ENCODE measurements around the gene WDR46. TPM values are rescaled to one million over a fixed set of nuclear protein-coding genes. Genes with fewer than 3 reads are reported as not detected.
"Not testable (repeated sequence)": the region's sequence is repeated elsewhere in the genome, so short reads cannot be mapped to it uniquely, and the experiment has no call there.

Gene WDR46
- total RNA-seq, 2 experiments from 2014 or later = 53.4 to 54.8 TPM

- Mint-ChIP-seq H3K4me3 (no peak overlapping the region), H3K4me1 (peaks cover 42% of the 10 kb centered on the region), H3K27ac (no peak overlapping the region), H3K9me3 (no peaks in the 10 kb centered on the region), H3K36me3 (ENCODE audit: low read depth) (peaks cover 32% of the 10 kb centered on the region), H3K27me3 (no peaks in the 10 kb centered on the region)
- DNase-seq = no peak
- ChIA-PET POLR2A (no interaction called here), CTCF (interaction anchor here (1.4 to 1.5 kb wide), 2 partner anchors 16 to 27 kb away, joined by 5 read pairs; partner anchors contain the start of gene B3GALT4)
These were observed 4.1 kb upstream of the WDR46 start for GRCh38 chr6:33292996-33293682.

DNA sequence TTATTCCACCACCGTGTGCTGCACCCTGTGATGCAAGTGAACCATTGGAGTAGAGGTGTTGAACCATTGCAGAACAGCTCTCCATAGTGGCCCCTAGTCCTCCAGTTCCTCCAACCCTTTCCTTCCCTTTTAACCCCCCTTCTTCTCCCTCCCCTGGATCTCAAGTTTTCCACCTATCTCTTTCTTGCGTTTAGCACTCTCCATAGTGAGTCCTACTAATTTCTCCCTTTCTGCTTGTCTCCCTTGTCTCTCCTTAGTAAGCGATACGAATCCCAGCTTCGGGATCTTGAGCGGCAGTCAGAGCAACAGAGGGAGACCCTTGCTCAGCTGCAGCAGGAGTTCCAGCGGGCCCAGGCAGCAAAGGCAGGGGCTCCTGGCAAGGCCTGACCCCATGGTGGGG lies 1.4 kb upstream of the WDR46 start:
- H3K27me3 Mint-ChIP-seq = no peaks in the 10 kb centered on the region
- POLR2A ChIA-PET = no interaction called here
- H3K36me3 Mint-ChIP-seq (ENCODE audit: low read depth) = peaks cover 38% of the 10 kb centered on the region
- peak overlapping the region; percentile 82 for H3K27ac Mint-ChIP-seq
- CTCF ChIA-PET = interaction anchor here (1.0 to 2.2 kb wide), 3 partner anchors 9 to 54 kb away, joined by 3 to 12 read pairs (median 7); partner anchors contain the start of genes B3GALT4 and RGL2
- H3K9me3 Mint-ChIP-seq = no peaks in the 10 kb centered on the region
- peaks cover 43% of the 10 kb centered on the region for H3K4me1 Mint-ChIP-seq
- H3K4me3 Mint-ChIP-seq = peak overlapping the region; percentile 96
- no peak for DNase-seq

DNA sequence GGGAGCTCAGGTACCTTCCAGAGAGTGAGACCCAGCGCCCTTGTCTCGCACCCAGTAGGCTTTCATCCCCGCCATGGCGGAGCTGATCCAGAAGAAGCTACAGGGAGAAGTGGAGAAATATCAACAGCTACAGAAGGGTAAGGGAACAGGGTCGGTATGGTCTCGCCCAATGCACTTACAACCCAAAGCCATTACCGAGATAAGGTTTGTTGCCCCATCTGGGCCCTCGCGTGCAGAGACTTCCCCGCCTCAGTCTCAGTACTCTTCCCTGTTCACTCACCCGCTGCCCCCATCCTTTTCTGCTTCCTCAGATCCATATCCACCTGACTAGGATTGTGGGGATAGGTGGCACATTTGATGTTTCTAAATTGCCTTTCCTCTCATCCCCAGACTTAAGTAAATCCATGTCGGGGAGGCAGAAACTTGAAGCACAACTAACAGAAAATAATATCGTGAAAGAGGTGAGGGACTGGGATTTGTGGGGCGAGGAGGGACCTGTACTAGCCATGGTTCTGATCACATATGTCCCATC lies 811 bp upstream of the WDR46 start:
- CTCF ChIA-PET = interaction anchor here (0.7 to 2.7 kb wide), 8 partner anchors 9 to 41 kb away, joined by 3 to 19 read pairs (median 10); partner anchors contain the start of genes B3GALT4, RGL2, RPS18 and VPS52
- no peak for DNase-seq
- POLR2A ChIA-PET = interaction anchor here (2.3 kb wide), 1 partner anchor 13 kb away, joined by 11 read pairs; the partner anchor contains the start of gene B3GALT4
- H3K4me3 Mint-ChIP-seq = peak overlapping the region; percentile 96
- no peaks in the 10 kb centered on the region for H3K27me3 Mint-ChIP-seq
- no peaks in the 10 kb centered on the region for H3K9me3 Mint-ChIP-seq
- peaks cover 43% of the 10 kb centered on the region for H3K4me1 Mint-ChIP-seq
- H3K27ac Mint-ChIP-seq = peak overlapping the region; percentile 82
- peaks cover 39% of the 10 kb centered on the region for H3K36me3 Mint-ChIP-seq (ENCODE audit: low read depth)

DNA sequence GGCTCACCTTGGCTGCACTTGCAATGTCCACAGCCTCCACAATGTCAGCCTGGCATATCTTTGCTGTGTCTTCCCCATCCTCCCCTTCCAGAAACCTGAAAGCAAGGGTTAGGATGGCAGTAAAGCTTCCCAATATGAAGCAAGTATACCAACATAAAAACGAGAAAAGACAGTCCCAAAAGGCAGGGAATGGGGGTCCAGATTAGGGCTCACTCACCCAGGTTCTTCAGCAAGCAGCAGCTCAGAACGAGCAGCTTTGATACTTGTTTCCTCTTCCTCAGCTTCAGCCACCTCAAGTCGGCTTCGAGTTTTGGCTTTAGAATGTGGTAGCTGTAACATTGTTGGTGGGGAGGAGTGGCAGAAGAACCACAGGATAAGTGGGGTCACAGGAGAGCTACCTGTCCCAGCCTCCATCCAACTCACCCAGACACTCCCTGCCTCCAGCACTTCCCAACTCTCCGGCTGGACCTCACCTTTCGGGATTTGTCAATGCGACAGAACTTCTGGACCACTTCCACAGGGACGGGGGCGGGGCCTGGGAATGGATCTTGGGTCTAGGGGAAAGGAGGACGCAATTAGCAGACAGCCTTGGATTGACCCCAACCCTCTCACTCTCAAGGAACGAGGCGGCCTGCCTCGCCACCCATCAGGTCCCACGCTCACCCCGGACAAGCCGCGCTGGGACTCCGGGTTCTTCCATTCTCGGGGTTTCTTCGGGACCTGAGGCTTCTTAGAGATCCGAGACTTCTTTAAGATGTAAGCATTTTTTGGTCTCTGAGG lies 708 bp downstream of the WDR46 start:
- Mint-ChIP-seq H3K4me3 (peak overlapping the region; percentile 96), H3K27ac (peak overlapping the region; percentile 82), H3K9me3 (no peaks in the 10 kb centered on the region), H3K4me1 (peaks cover 44% of the 10 kb centered on the region), H3K27me3 (no peaks in the 10 kb centered on the region), H3K36me3 (ENCODE audit: low read depth) (peaks cover 37% of the 10 kb centered on the region)
- no peak for DNase-seq
- POLR2A ChIA-PET = interaction anchor here (0.7 to 2.3 kb wide), 3 partner anchors 11 to 408 kb away, joined by 3 to 11 read pairs (median 3); partner anchors contain the start of gene B3GALT4
- CTCF ChIA-PET = interaction anchor here (0.7 to 2.7 kb wide), 9 partner anchors 7 to 450 kb away, joined by 3 to 19 read pairs (median 5); partner anchors contain the start of genes B3GALT4, RGL2, RING1 and RPS18

GRCh38 chr6:33286946-33287914 lies 1.8 kb downstream of the WDR46 start:
- POLR2A ChIA-PET = interaction anchor here (0.7 kb wide), 1 partner anchor 195 kb away, joined by 3 read pairs; no protein-coding TSS in a partner anchor
- H3K27me3 Mint-ChIP-seq = no peaks in the 10 kb centered on the region
- DNase-seq = no peak
- peaks cover 36% of the 10 kb centered on the region for H3K36me3 Mint-ChIP-seq (ENCODE audit: low read depth)
- H3K4me1 Mint-ChIP-seq = peaks cover 44% of the 10 kb centered on the region
- H3K9me3 Mint-ChIP-seq = no peaks in the 10 kb centered on the region
- peak overlapping the region; percentile 96 for H3K4me3 Mint-ChIP-seq
- H3K27ac Mint-ChIP-seq = no peak overlapping the region
- CTCF ChIA-PET = interaction anchor here (0.6 to 2.7 kb wide), 4 partner anchors 9 to 134 kb away, joined by 3 to 19 read pairs (median 9); partner anchors contain the start of genes B3GALT4, RPS18 and VPS52

- Mint-ChIP-seq H3K4me1 (peaks cover 38% of the 10 kb centered on the region), H3K36me3 (ENCODE audit: low read depth) (peaks cover 36% of the 10 kb centered on the region)
- CTCF ChIA-PET, H3K27ac Mint-ChIP-seq, DNase-seq, H3K27me3 Mint-ChIP-seq, H3K9me3 Mint-ChIP-seq, H3K4me3 Mint-ChIP-seq, POLR2A ChIA-PET: not testable (repeated sequence)
These were observed 3.8 kb downstream of the WDR46 start for GRCh38 chr6:33285214-33285613.

DNA sequence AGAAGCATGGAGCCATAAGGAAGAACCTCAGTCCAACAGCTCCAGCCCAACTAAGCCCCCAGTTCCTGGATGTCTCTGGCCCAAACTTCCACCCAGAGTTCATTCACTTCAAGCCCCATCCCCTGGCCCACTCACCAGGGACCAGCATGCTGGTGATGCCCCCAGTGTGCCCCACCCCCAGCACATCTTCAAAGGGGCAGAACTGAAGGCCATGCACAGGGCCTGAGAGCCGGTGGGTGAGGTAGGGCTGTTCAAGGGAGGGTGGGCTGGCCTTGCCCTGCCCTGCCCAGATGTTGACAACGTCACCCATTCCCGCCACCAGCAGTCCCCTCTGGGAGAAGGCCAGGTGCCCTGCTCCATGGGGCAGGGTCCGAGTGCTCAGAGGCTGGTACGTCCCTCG lies 8.5 kb downstream of the WDR46 start:
- Mint-ChIP-seq H3K4me3 (no peak overlapping the region), H3K27ac (peak overlapping the region; percentile 46), H3K27me3 (no peaks in the 10 kb centered on the region), H3K36me3 (ENCODE audit: low read depth) (peaks cover 41% of the 10 kb centered on the region), H3K4me1 (peaks cover 40% of the 10 kb centered on the region), H3K9me3 (no peaks in the 10 kb centered on the region)
- DNase-seq = no peak
- POLR2A ChIA-PET = no interaction called here
- CTCF ChIA-PET = interaction anchor here (1.1 kb wide), 1 partner anchor 9 kb away, joined by 5 read pairs; the partner anchor contains the start of genes PFDN6 and WDR46

DNA sequence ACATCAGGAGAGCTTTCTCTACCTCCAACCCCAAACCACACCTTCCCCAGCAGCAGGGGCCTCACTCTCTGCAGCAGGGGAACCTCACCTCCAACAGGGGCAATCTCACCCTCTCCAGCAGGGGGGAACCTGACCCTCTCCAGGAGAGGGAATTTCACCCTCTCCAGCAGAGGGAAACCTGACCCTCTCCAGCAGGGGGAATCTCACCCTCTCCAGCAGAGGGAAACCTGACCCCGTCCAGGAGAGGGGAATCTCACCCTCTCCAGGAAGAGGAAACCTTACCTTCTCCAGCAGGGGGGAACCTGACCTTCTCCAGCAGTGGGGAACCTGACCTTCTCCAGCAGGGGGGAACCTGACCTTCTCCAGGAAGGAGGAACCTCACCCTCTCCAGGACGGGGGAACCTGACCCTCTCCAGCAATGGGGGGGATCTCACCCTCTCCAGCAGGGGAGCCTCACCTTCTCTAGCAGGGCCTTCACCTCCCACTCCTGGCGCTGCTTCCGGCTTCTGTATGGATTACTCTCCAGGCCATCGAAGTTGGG lies 9.0 kb downstream of the WDR46 start:
- no peak for DNase-seq
- H3K27ac Mint-ChIP-seq = peak overlapping the region; percentile 46
- no peaks in the 10 kb centered on the region for H3K9me3 Mint-ChIP-seq
- no peak overlapping the region for H3K4me3 Mint-ChIP-seq
- ChIA-PET CTCF (interaction anchor here (0.6 kb wide), 1 partner anchor 78 kb away, joined by 3 read pairs; no protein-coding TSS in a partner anchor), POLR2A (no interaction called here)
- H3K36me3 Mint-ChIP-seq (ENCODE audit: low read depth) = peaks cover 46% of the 10 kb centered on the region
- H3K4me1 Mint-ChIP-seq = peaks cover 45% of the 10 kb centered on the region
- no peaks in the 10 kb centered on the region for H3K27me3 Mint-ChIP-seq

DNA sequence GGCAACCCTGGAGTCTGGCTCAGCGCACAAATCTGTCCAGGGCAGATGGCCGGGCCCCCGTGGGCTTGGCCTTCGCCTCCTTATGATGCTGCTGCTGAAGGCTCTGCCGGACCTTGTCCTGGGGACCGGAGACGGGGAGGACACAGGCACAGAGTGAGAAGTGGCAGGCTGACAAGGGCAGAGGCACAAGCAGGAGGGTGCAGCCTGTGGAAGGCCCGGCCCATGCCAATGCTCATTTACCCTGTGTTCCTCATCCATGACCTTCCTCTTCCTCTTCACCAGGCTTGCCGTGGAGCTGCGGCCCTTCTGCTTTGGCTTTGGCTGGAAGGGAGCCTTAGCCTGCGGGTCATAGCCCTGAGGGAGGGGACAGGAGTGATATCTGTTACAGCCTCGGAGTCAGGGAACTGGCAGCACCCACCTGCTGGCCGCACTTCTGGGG lies 9.8 kb downstream of the WDR46 start:
- no peaks in the 10 kb centered on the region for H3K9me3 Mint-ChIP-seq
- no peak overlapping the region for H3K4me3 Mint-ChIP-seq

DNA sequence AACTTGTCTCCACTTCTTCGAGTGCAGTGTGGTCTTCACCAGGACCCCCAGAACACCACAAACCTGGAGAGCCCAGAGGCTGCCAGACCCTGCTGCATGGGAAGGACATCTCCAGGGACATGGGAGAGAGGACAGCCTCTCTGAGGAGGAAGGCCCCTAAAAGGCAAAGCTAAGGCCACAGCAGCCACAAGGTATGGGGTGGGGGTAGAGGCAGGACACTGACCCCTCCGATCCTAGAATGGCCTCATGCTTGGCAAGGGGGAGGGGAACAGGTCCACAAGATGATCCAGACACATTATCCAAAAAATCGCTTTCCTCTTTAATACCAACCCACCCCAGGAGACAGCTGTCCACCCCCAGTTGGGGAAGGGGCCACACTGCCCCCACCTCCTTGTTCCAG lies 10.2 kb downstream of the WDR46 start:
- peaks cover 54% of the 10 kb centered on the region for H3K4me1 Mint-ChIP-seq
- CTCF ChIA-PET = interaction anchor here (0.6 to 2.6 kb wide), 4 partner anchors 9 to 112 kb away, joined by 3 to 19 read pairs (median 6); partner anchors contain the start of genes PFDN6, RGL2 and WDR46
- peaks cover 53% of the 10 kb centered on the region for H3K36me3 Mint-ChIP-seq (ENCODE audit: low read depth)
- H3K27ac Mint-ChIP-seq = peak overlapping the region; percentile 97
- POLR2A ChIA-PET = no interaction called here
- no peak for DNase-seq
- peak overlapping the region; percentile 95 for H3K4me3 Mint-ChIP-seq
- no peaks in the 10 kb centered on the region for H3K9me3 Mint-ChIP-seq
- no peaks in the 10 kb centered on the region for H3K27me3 Mint-ChIP-seq

More for the DNA sequence above, 9.8 kb downstream of the WDR46 start:
- Mint-ChIP-seq H3K36me3 (ENCODE audit: low read depth) (peaks cover 51% of the 10 kb centered on the region), H3K27me3 (no peaks in the 10 kb centered on the region), H3K4me1 (peaks cover 52% of the 10 kb centered on the region), H3K27ac (no peak overlapping the region)
- ChIA-PET CTCF (interaction anchor here (0.6 to 2.6 kb wide), 3 partner anchors 9 to 79 kb away, joined by 3 to 19 read pairs (median 3); partner anchors contain the start of genes PFDN6 and WDR46), POLR2A (no interaction called here)
- no peak for DNase-seq

GRCh38 chr6:33278392-33278741 lies 10.7 kb downstream of the WDR46 start:
- H3K27ac Mint-ChIP-seq = peak overlapping the region; percentile 97
- H3K9me3 Mint-ChIP-seq = no peaks in the 10 kb centered on the region
- H3K4me3 Mint-ChIP-seq = peak overlapping the region; percentile 95
- CTCF ChIA-PET = interaction anchor here (0.7 to 2.6 kb wide), 7 partner anchors 10 to 113 kb away, joined by 3 to 19 read pairs (median 11); partner anchors contain the start of genes PFDN6, RGL2 and WDR46
- H3K27me3 Mint-ChIP-seq = no peaks in the 10 kb centered on the region
- peaks cover 58% of the 10 kb centered on the region for H3K4me1 Mint-ChIP-seq
- peaks cover 57% of the 10 kb centered on the region for H3K36me3 Mint-ChIP-seq (ENCODE audit: low read depth)
- POLR2A ChIA-PET = no interaction called here
- DNase-seq = no peak

Data from activated CD4-positive, alpha-beta T cell treated with anti-CD3 and anti-CD28 coated beads, Interleukin-2, amount 10 ng/mL, durations not matched to agents 7 days and 5 days (primary cell).